ENCODE data around the gene HS1BP3.

DNA sequence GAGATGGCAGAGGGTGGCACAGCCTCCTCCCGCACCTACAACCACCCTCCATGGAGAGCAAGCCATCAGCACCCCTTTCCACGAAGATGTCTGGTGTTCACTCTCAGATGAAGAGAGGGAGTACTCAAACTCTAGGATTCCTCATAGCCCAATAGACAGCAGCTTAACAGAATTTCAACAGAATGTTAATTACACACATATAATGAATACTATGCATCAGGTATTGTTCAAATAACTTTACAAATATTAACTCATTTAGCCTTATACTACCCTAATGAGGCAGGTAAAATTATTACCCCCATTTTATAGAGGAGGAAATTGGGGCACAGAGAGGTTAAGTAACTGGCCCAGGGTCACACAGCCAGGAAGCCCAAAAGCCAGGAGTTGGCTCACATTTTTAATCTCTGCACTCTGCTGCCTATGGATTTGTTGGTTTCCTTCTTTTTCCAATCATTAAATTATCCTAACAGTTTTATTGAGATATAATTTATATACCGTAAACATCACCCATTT is 39.0 kb downstream of the HS1BP3 start:
- TF ChIP-seq POLR2AphosphoS5 (IDR thresholded peaks at IDR 0.05; ENCODE audit: control insufficient read depth, insufficient read depth, low read depth, low read length) (no peak), POLR2A (conservative IDR thresholded peaks at IDR 0.05) (no peak), FOS (IDR thresholded peaks at IDR 0.05; ENCODE audit: extremely low read depth, insufficient read length) (no peak), SREBF2 (CRISPR knock-in tag; IDR thresholded peaks at IDR 0.05) (no peak), GATAD2B (IDR thresholded peaks at IDR 0.05; ENCODE audit: borderline replicate concordance) (no peak), ZNF274 (IDR thresholded peaks at IDR 0.05; ENCODE audit: borderline replicate concordance, low read depth, low read length) (no peak), MTA2 (IDR thresholded peaks at IDR 0.05; ENCODE audit: low read depth) (no peak), FOXJ3 (CRISPR knock-in tag; IDR thresholded peaks at IDR 0.05) (no peak), KDM2B (CRISPR knock-in tag; IDR thresholded peaks at IDR 0.05) (no peak), CTBP1 (IDR thresholded peaks at IDR 0.05; ENCODE audit: borderline replicate concordance) (no peak), EZH2 (IDR thresholded peaks at IDR 0.05; ENCODE audit: borderline replicate concordance, low read depth, low read length) (no peak), NRF1 (conservative IDR thresholded peaks at IDR 0.05 in 1 of 2, IDR thresholded peaks at IDR 0.05 in 1 of 2) (no peak)
